ENCODE data around the gene MESD.

- TF ChIP-seq CTCF (IDR thresholded peaks at IDR 0.05; ENCODE audit: poor library complexity, severe bottlenecking) (no peak), REST (IDR thresholded peaks at IDR 0.05; ENCODE audit: borderline replicate concordance) (no peak), TAF1 (IDR thresholded peaks at IDR 0.05; ENCODE audit: low read depth) (no peak), EZH2 (IDR thresholded peaks at IDR 0.05; ENCODE audit: borderline replicate concordance, insufficient read depth, low read length, poor library complexity, severe bottlenecking) (no peak), POLR2AphosphoS5 (IDR thresholded peaks at IDR 0.05) (no peak), SMC3 (conservative IDR thresholded peaks at IDR 0.05; ENCODE audit: poor library complexity) (no peak), EP300 (conservative IDR thresholded peaks at IDR 0.05; ENCODE audit: poor library complexity, severe bottlenecking) (no peak), RAD21 (conservative IDR thresholded peaks at IDR 0.05) (no peak)
Measured at GRCh38 chr15:81024265-81024872, 34.8 kb upstream of the MESD start.
